GM12878 (cell line): ENCODE data around the gene OR2T11. TPM values are rescaled to one million over a fixed set of nuclear protein-coding genes. Genes with fewer than 3 reads are reported as not detected.
"Not testable (repeated sequence)": the region's sequence is repeated elsewhere in the genome, so short reads cannot be mapped to it uniquely, and the experiment has no call there.

ENCODE experiments used
- ATAC-seq: fragments of 200-7000 bp; cut with Tn5 transposase; 3 replicates; pipeline ENCODE4 v1.9.1; 2020; ENCODE audit warnings: mild to moderate bottlenecking, moderate library complexity
- Bru-seq: library from RNA; stranded (reverse); fragments of 400-500 nt; gene quantifications from one replicate; lab custom pipeline; 2021; lab: Mats Ljungman, UMichigan
- BruChase-seq, 2 experiments: library from RNA; stranded (reverse); fragments of 400-500 nt; gene quantifications; one replicate each; lab custom pipeline; 2021; lab: Mats Ljungman, UMichigan
- BruUV-seq: library from RNA; stranded (reverse); fragments of 400-500 nt; replicated peaks from 2 replicates; lab custom pipeline; 2021; lab: Mats Ljungman, UMichigan
- CTCF ChIA-PET: fragments of 300-600 bp; sonication (Branson Sonifier 250); formaldehyde crosslinking; extraction: SDS; loops from one replicate; lab custom pipeline; 2021; ENCODE audit warnings: inconsistent platforms; lab: Yijun Ruan, JAX
- POLR2A ChIA-PET: fragments of 350-600 bp; formaldehyde crosslinking; extraction: SDS; loops from one replicate; lab custom pipeline; 2021; ENCODE audit warnings: inconsistent platforms; lab: Charles Lee
- RAD21 ChIA-PET: fragments of 300-600 bp; sonication (Branson Sonifier 250); formaldehyde crosslinking; loops from one replicate; lab custom pipeline; 2023; ENCODE audit warnings: antibody characterized with exemption; ENCODE audit not compliant: unreplicated experiment; lab: Charles Lee
- SMC1A ChIA-PET: fragments of 300-600 bp; sonication (Branson Sonifier 250); formaldehyde crosslinking; loops from one replicate; lab custom pipeline; 2023; ENCODE audit not compliant: unreplicated experiment, uncharacterized antibody; lab: Charles Lee
- DNase-seq: peaks from one replicate; pipeline ENCODE4 v3.0.0-alpha.2; 2011; ENCODE audit warnings: low read depth, low spot score
- FAIRE-seq: peaks from 3 replicates; lab custom pipeline; 2011; peaks lifted over from hg19 to GRCh38; lab: Jason Lieb, UNC
- H2AFZ ChIP-seq: 2 replicates; pipeline ENCODE4 v1.6.0; 2011; ENCODE audit warnings: low read depth, low read length, control low read depth; ENCODE audit not compliant: control insufficient read depth
- H3K27ac ChIP-seq: 2 replicates; pipeline ENCODE4 v1.5.1; 2011; ENCODE audit warnings: control low read depth; ENCODE audit not compliant: control insufficient read depth, insufficient read depth
- H3K27me3 ChIP-seq, 2 experiments: replicated peaks in 1 of 2; 2 replicates each; pipeline versions ENCODE4 v1.6.0 to v1.6.1; 2011; ENCODE audit warnings: low read length in 1 of 2; ENCODE audit not compliant: control insufficient read depth in 2 of 2, insufficient read depth in 2 of 2
- H3K36me3 ChIP-seq, 2 experiments: 2 replicates each; pipeline ENCODE4 v1.5.1; 2011; ENCODE audit warnings: low read length in 1 of 2; ENCODE audit not compliant: control insufficient read depth in 2 of 2, insufficient read depth in 2 of 2
- H3K4me1 ChIP-seq: 2 replicates; pipeline ENCODE4 v1.6.1; 2011; ENCODE audit warnings: mild to moderate bottlenecking, low read length, moderate library complexity, mixed read lengths; ENCODE audit not compliant: control insufficient read depth, insufficient read depth
- H3K4me2 ChIP-seq: 2 replicates; pipeline ENCODE4 v1.6.0; 2011; ENCODE audit warnings: control low read depth; ENCODE audit not compliant: control insufficient read depth, insufficient read depth
- H3K4me3 ChIP-seq: fragments of 200-600 bp; sonication (generic); 2 replicates; pipeline ENCODE4 v1.5.1; 2016
- H3K79me2 ChIP-seq: 2 replicates; pipeline ENCODE4 v1.6.0; 2011; ENCODE audit warnings: low read length; ENCODE audit not compliant: control insufficient read depth, insufficient read depth
- H3K9ac ChIP-seq: 2 replicates; pipeline ENCODE4 v1.8.0; 2011; ENCODE audit warnings: low read length, control low read depth, mixed read lengths; ENCODE audit not compliant: control insufficient read depth, insufficient read depth
- H3K9me3 ChIP-seq: replicated peaks from 3 replicates; pipeline ENCODE4 v1.5.1; 2011; ENCODE audit warnings: mild to moderate bottlenecking, low read length; ENCODE audit not compliant: control insufficient read depth, insufficient read depth
- H4K20me1 ChIP-seq: 2 replicates; pipeline ENCODE4 v1.6.0; 2011; ENCODE audit not compliant: control insufficient read depth, insufficient read depth
- CBX3 ChIP-seq: fragments of 200-600 bp; sonication (generic); IDR thresholded peaks from 2 replicates; pipeline ENCODE4 v1.6.1; 2016; ENCODE audit warnings: low read depth, borderline replicate concordance
- CEBPB ChIP-seq, 2 experiments: fragments of 150-350 bp in 1 of 2; IDR thresholded peaks; 2 replicates each; pipeline ENCODE4 v1.6.1; 2012 to 2014; ENCODE audit warnings: low read depth in 2 of 2, low read length in 2 of 2, borderline replicate concordance in 1 of 2, inconsistent platforms in 1 of 2
- CREB1 ChIP-seq: IDR thresholded peaks from 2 replicates; pipeline ENCODE4 v1.6.1; 2012; ENCODE audit warnings: low read depth, mild to moderate bottlenecking, inconsistent platforms
- HDGF ChIP-seq: fragments of 450-650 bp; IDR thresholded peaks from 2 replicates; pipeline ENCODE4 v1.6.1; 2016; ENCODE audit warnings: antibody characterized with exemption
- MYB ChIP-seq: fragments of 150-350 bp; IDR thresholded peaks from 2 replicates; pipeline ENCODE4 v1.6.1; 2014; ENCODE audit warnings: mild to moderate bottlenecking, low read depth, low read length, borderline replicate concordance
- PAX8 ChIP-seq: fragments of 450-650 bp; IDR thresholded peaks from 2 replicates; pipeline ENCODE4 v1.6.1; 2017; ENCODE audit warnings: mild to moderate bottlenecking, moderate library complexity
- PRDM15 ChIP-seq: fragments of 450-650 bp; formaldehyde crosslinking; IDR thresholded peaks from 2 replicates; pipeline ENCODE4 v1.4.0; 2020; ENCODE audit warnings: mild to moderate bottlenecking, moderate library complexity
- RELA ChIP-seq: fragments of 450-650 bp; IDR thresholded peaks from 2 replicates; pipeline ENCODE4 v1.8.0; 2014; ENCODE audit warnings: borderline replicate concordance; ENCODE audit not compliant: partially characterized antibody
- ZNF24 ChIP-seq: fragments of 450-650 bp; IDR thresholded peaks from 2 replicates; pipeline ENCODE4 v1.6.1; 2017; ENCODE audit warnings: antibody characterized with exemption, mild to moderate bottlenecking
- WGBS: methylation state at CpG from one replicate; pipeline ENCODE4 v1.1.6; 2016; ENCODE audit warnings: low lambda C conversion rate; ENCODE audit not compliant: insufficient replicate concordance, insufficient coverage; ENCODE audit errors: missing lambda C conversion rate; 5-methylcytosine and 5-hydroxymethylcytosine counted together
- in situ Hi-C: fragments of 300-500 bp; cut with MboI; formaldehyde crosslinking; loops from 9 replicates; pipeline ENCODE4 v1.14.3; 2018; ENCODE audit warnings: mixed read lengths
- intact Hi-C: fragments of 100-400 bp; cut with micrococcal nuclease; formaldehyde crosslinking; loops from one replicate; pipeline ENCODE4 v1.14.2; 2022; ENCODE audit not compliant: unreplicated experiment
- long read RNA-seq, 2 experiments: library from polyadenylated mRNA; unstranded; transcript quantifications; one replicate each; pipeline ENCODE4 v2.0.0, GENCODE V29; 2019 to 2020
- polyA minus RNA-seq, 3 experiments: library from RNA; depleted of rRNA, polyadenylated mRNA; stranded (reverse); fragments of >200 nt; gene quantifications; 2 replicates each; pipeline ENCODE4 v1.2.3, GENCODE V29; 2011
- polyA plus RNA-seq, 11 experiments: library from polyadenylated mRNA; depleted of rRNA in 4 of 11; unstranded in 6 of 11; stranded (reverse) in 5 of 11; fragments of >200 nt; fragmentation: Nextera tagmentation in 4 of 11; fragmentation: Illumina TruSeq in 1 of 11; extraction: Ambion mirVana in 4 of 11; extraction: Trizol in 1 of 11; gene quantifications; 1 replicate in 1 of 11; 2 replicates in 10 of 11; pipeline versions ENCODE4 v1.2.1 to v1.2.3, GENCODE V29; 2011 to 2016; ENCODE audit warnings: inconsistent platforms in 2 of 11, missing spikeins in 2 of 11, low read depth in 1 of 11
- total RNA-seq, 4 experiments: library from RNA; depleted of rRNA in 3 of 4; stranded (reverse); fragments of >200 nt in 3 of 4; fragmentation: Illumina TruSeq in 1 of 4; extraction: Trizol in 1 of 4; gene quantifications; 2 replicates each; pipeline versions ENCODE4 v1.2.1 to v1.2.3, GENCODE V29; 2013 to 2021

The OR2T11 gene, protein sequence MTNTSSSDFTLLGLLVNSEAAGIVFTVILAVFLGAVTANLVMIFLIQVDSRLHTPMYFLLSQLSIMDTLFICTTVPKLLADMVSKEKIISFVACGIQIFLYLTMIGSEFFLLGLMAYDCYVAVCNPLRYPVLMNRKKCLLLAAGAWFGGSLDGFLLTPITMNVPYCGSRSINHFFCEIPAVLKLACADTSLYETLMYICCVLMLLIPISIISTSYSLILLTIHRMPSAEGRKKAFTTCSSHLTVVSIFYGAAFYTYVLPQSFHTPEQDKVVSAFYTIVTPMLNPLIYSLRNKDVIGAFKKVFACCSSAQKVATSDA
- not detected in 2 replicates for total RNA-seq (2013; cell fraction: nucleolus; rRNA removed)
- total RNA-seq (2014; rRNA removed) (not detected in 2 replicates), total RNA-seq (2014; rRNA removed; fragmentation: Illumina TruSeq; extraction: Trizol) (not detected in 2 replicates), total RNA-seq (2021) (not detected in 2 replicates), polyA plus RNA-seq (2011; rRNA removed) (not detected in 2 replicates), polyA plus RNA-seq (2014; fragmentation: Illumina TruSeq; extraction: Trizol) (not detected in 2 replicates), polyA plus RNA-seq (2014; fragmentation: Nextera tagmentation; extraction: Ambion mirVana) (not detected), polyA plus RNA-seq (2014; rRNA removed) (not detected in 2 replicates), polyA plus RNA-seq (2016; fragmentation: Nextera tagmentation; extraction: Ambion mirVana) (not detected), polyA minus RNA-seq (2011; rRNA and poly(A)+ RNA removed) (not detected in 2 replicates), Bru-seq, nascent RNA (percentile 14 among the genes with signal in this experiment), BruChase-seq, experiment 1, labeled RNA remaining after a 6-hour chase (percentile 9 among the genes with signal in this experiment), BruChase-seq, experiment 2, labeled RNA remaining after a 2-hour chase (percentile 18 among the genes with signal in this experiment)
- polyA plus RNA-seq (2011; ENCODE audit: low read depth): not detected
- polyA plus RNA-seq (2011; cell fraction: cytosol; rRNA removed): not detected in 2 replicates
- polyA plus RNA-seq (2011; cell fraction: nucleus; rRNA removed): not detected in 2 replicates
- not detected in 2 replicates for polyA plus RNA-seq (2012)
- not detected in 2 replicates for polyA minus RNA-seq (2011; cell fraction: cytosol; rRNA and poly(A)+ RNA removed)
- polyA minus RNA-seq (2011; cell fraction: nucleus; rRNA and poly(A)+ RNA removed): not detected in 2 replicates
- long read RNA-seq, experiment 1: 0 reads
- long read RNA-seq, experiment 2, partial matches to known transcripts: 67 of 87 reads
- long read RNA-seq, experiment 2, other reads (novel, unspliced or antisense): 20 of 87 reads

DNA sequence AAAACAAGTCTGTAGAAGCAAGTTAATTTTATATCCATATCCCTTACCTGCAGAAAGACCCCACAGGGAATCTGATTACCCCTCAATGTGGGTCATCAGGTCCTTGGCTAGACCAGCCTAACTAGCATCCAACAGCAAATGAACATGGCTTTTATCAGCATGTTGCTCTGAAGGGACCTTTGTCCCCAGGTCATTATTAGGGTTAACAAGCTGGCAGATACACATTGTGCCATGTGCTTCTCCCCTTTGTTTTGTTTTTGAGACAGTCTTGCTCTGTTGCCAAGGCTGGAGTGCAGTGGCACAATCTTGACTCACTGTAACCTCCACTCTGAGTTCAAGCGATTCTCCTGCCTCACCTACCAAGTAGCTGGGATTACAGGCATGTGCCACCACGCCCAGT is at the start of gene OR2T11:
Gene OR2T11, minus strand, starts transcription at position 101 of the 400 bp plus-strand sequence. CDS start 7,963 bp downstream, outside the sequence.
- H3K9ac ChIP-seq, POLR2A ChIA-PET, DNase-seq, in situ Hi-C loops, H3K4me2 ChIP-seq, BruUV-seq, H3K27me3 ChIP-seq, H3K4me3 ChIP-seq, CTCF ChIA-PET, SMC1A ChIA-PET, intact Hi-C loops, H3K79me2 ChIP-seq, H4K20me1 ChIP-seq, RAD21 ChIA-PET, H3K9me3 ChIP-seq, ATAC-seq, H3K4me1 ChIP-seq, H2AFZ ChIP-seq, H3K27ac ChIP-seq, FAIRE-seq, H3K36me3 ChIP-seq: not testable (repeated sequence)
- no CpG with 5 or more reads among the region's 2 CpGs for WGBS

DNA sequence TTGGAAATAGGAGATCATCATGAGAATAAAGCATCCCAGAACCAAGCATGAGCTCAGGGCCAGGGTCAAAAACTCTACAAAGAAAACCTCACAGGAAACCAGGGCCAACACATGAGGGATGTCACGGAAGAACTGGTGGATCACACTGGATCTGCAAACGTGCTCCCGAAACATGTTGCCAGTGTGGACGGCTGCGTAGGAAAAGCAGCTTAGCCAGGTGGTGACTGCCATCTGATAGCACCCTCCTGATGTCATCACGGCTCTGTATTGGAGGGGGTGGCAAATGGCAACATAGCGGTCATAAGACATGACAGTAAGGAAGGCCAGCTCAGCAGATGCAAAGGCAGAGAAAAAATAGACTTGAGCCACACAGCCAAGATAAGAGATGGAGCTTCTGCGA is 46.8 kb upstream of the OR2T11 start:
- 93% methylated on average over 8 of the region's 8 CpGs for WGBS
- Histone ChIP-seq H3K27me3 (no peaks in the 10 kb centered on the region), H2AFZ (no peak overlapping the region), H3K27ac (no peak overlapping the region), H3K9ac (no peak overlapping the region), H3K4me1 (no peaks in the 10 kb centered on the region), H3K36me3 (no peaks in the 10 kb centered on the region), H3K4me3 (no peak overlapping the region), H4K20me1 (no peaks in the 10 kb centered on the region), H3K79me2 (no peaks in the 10 kb centered on the region), H3K9me3 (no peaks in the 10 kb centered on the region; the same call in 1 of the 3 replicates), H3K4me2 (no peak overlapping the region)
- ATAC-seq: no peak
- no peak for DNase-seq
- ChIA-PET CTCF (interaction anchor here (2.2 kb wide), 1 partner anchor 13 kb away, joined by 5 read pairs; no protein-coding TSS in a partner anchor), RAD21 (interaction anchor here (0.6 kb wide), 1 partner anchor 18 kb away, joined by 3 read pairs; no protein-coding TSS in a partner anchor), POLR2A (no interaction called here), SMC1A (interaction anchor here (0.9 to 2.6 kb wide), 4 partner anchors 13 to 277 kb away, joined by 3 to 7 read pairs (median 4); no protein-coding TSS in a partner anchor)
- in situ Hi-C loops (no loop called here), intact Hi-C loops (loop anchor here (10.0 kb wide), 1 partner anchor 747 kb away; no protein-coding TSS in a partner anchor)
- no peak for FAIRE-seq
- BruUV-seq: no TSS peak
- TF ChIP-seq CREB1 (no peak), RELA (no peak), CEBPB (IDR thresholded peaks at IDR 0.05; ENCODE audit: borderline replicate concordance in 1 of 2, low read depth in 2 of 2, low read length in 2 of 2) (no peak), HDGF (no peak), ZNF24 (no peak), MYB (no peak), PRDM15 (CRISPR knock-in tag) (no peak), CBX3 (no peak), PAX8 (no peak)
